HEK293T (cell line): ENCODE results near the gene LOXL3.

Experiments
- ARNT ChIP-seq: fragments of 450-650 bp; IDR thresholded peaks from 2 replicates; pipeline ENCODE4 v1.6.1; 2017; ENCODE audit warnings: mild to moderate bottlenecking
- BHLHE40 ChIP-seq: fragments of 450-650 bp; IDR thresholded peaks from 2 replicates; pipeline ENCODE4 v1.6.1; 2016; ENCODE audit warnings: mild to moderate bottlenecking, moderate library complexity, borderline replicate concordance
- ELF4 ChIP-seq: fragments of 450-650 bp; IDR thresholded peaks from 2 replicates; pipeline ENCODE4 v1.6.1; 2017; ENCODE audit warnings: antibody characterized with exemption
- FOXK2 ChIP-seq: fragments of 450-650 bp; IDR thresholded peaks from 2 replicates; pipeline ENCODE4 v1.6.1; 2016; ENCODE audit warnings: mild to moderate bottlenecking
- FOXM1 ChIP-seq: fragments of 450-650 bp; IDR thresholded peaks from 2 replicates; pipeline ENCODE4 v1.6.1; 2017; ENCODE audit warnings: mild to moderate bottlenecking, borderline replicate concordance
- L3MBTL2 ChIP-seq: fragments of 450-650 bp; conservative IDR thresholded peaks from 2 replicates; pipeline ENCODE4 v1.6.1; 2016; ENCODE audit warnings: mild to moderate bottlenecking
- LEF1 ChIP-seq: fragments of 450-650 bp; IDR thresholded peaks from 2 replicates; pipeline ENCODE4 v1.6.1; 2017; ENCODE audit warnings: mild to moderate bottlenecking, borderline replicate concordance
- NFRKB ChIP-seq: fragments of 450-650 bp; IDR thresholded peaks from 2 replicates; pipeline ENCODE4 v1.6.1; 2016; ENCODE audit warnings: mild to moderate bottlenecking, moderate library complexity
- PKNOX1 ChIP-seq: fragments of 450-650 bp; IDR thresholded peaks from 2 replicates; pipeline ENCODE4 v1.6.1; 2016
- SP1 ChIP-seq: fragments of 450-650 bp; IDR thresholded peaks from 2 replicates; pipeline ENCODE4 v1.6.1; 2017
- SUZ12 ChIP-seq: fragments of 450-650 bp; IDR thresholded peaks from 2 replicates; pipeline ENCODE4 v1.6.1; 2016; ENCODE audit warnings: mild to moderate bottlenecking
- TARDBP ChIP-seq: fragments of 450-650 bp; IDR thresholded peaks from 2 replicates; pipeline ENCODE4 v1.6.1; 2016
- ZNF384 ChIP-seq: fragments of 450-650 bp; IDR thresholded peaks from 2 replicates; pipeline ENCODE4 v1.6.1; 2016

- no peak for TF ChIP-seq SP1
- no peak for TF ChIP-seq ZNF384
- TF ChIP-seq FOXM1 = no peak
- TF ChIP-seq FOXK2 = no peak
- no peak for TF ChIP-seq SUZ12
- TF ChIP-seq NFRKB = no peak
- TF ChIP-seq BHLHE40 = no peak
- TF ChIP-seq LEF1 = no peak
- no peak for TF ChIP-seq L3MBTL2
- TF ChIP-seq TARDBP = no peak
- no peak for TF ChIP-seq PKNOX1
- TF ChIP-seq ELF4 = no peak
- no peak for TF ChIP-seq ARNT
These were observed 37.1 kb downstream of the LOXL3 start for GRCh38 chr2:74516650-74517049.
